GM12864 (cell line): Measurements from ENCODE around the gene NTN1.

Source experiments
- DNase-seq: peaks from one replicate; pipeline ENCODE4 v3.0.0-alpha.2; 2011; ENCODE audit warnings: low read depth
- H3K4me3 ChIP-seq: 2 replicates; pipeline ENCODE4 v1.5.1; 2011; ENCODE audit warnings: mild to moderate bottlenecking, low read depth, low read length, control low read depth
- CTCF ChIP-seq: IDR thresholded peaks from 2 replicates; pipeline ENCODE4 v1.5.1; 2011; ENCODE audit warnings: low read depth, mild to moderate bottlenecking, moderate library complexity, low read length, control low read depth, inconsistent platforms; ENCODE audit errors: missing control alignments

NTN1 gene

GRCh38 chr17:9266697-9267117, 245.4 kb downstream of the NTN1 start:
- DNase-seq: no peak
- no peak for TF ChIP-seq CTCF
- H3K4me3 ChIP-seq: no peak overlapping the region

- TF ChIP-seq CTCF: no peak
- DNase-seq: no peak
- H3K4me3 ChIP-seq: no peak overlapping the region
Observed at GRCh38 chr17:9268546-9268945, 247.2 kb downstream of the NTN1 start.

GRCh38 chr17:9269350-9270035, 248.2 kb downstream of the NTN1 start:
- H3K4me3 ChIP-seq: no peak overlapping the region
- DNase-seq: no peak
- no peak for TF ChIP-seq CTCF

DNA sequence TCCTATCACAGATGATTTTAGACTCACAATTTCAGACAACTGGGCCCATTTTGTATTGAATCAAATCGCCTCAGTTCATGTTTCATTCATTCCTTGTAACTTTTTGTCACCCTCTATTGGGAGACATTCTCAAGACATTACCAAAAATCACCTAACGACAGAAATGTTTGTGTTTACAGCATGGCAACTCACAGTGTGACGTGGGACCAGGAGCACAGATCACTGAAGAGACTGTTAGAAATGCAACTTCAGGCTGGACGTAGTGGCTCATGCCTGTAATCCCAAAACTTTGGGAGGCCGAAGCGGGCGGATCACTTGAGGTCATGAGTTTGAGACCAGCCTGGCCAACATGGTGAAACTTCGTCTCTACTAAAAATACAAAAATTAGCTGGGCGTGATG, 249.6 kb downstream of the NTN1 start:
- no peak for TF ChIP-seq CTCF
- H3K4me3 ChIP-seq: no peak overlapping the region
- no peak for DNase-seq

- no peak for TF ChIP-seq CTCF
- no peak for DNase-seq
- no peak overlapping the region for H3K4me3 ChIP-seq
Observed at GRCh38 chr17:9271989-9272388, 250.7 kb downstream of the NTN1 start.

GRCh38 chr17:9272501-9273200, 251.3 kb downstream of the NTN1 start:
- no peak for DNase-seq
- no peak for TF ChIP-seq CTCF

More at GRCh38 chr17:9272501-9273200, 251.3 kb downstream of the NTN1 start:
- H3K4me3 ChIP-seq: no peak overlapping the region
